GM18909 (cell line): ENCODE measurements around the gene MIPEP.
"Not testable (repeated sequence)": the region's sequence is repeated elsewhere in the genome, so short reads cannot be mapped to it uniquely, and the experiment has no call there.

Source experiments
- ATAC-seq: cut with Tn5 transposase; IDR thresholded peaks from one replicate; pipeline ENCODE4 v1.9.1; 2021; ENCODE audit warnings: mild to moderate bottlenecking; ENCODE audit not compliant: unreplicated experiment, poor library complexity

Gene MIPEP

GRCh38 chr13:23888658-23889614 lies at the start of gene MIPEP:
TSS of gene MIPEP (minus strand) at chr13:23889400. CDS start at chr13:23889320, 80 bp downstream.
- ATAC-seq = peak; percentile 95

- ATAC-seq = no peak
Observed at GRCh38 chr13:23934520-23934919, 45.3 kb upstream of the MIPEP start.

GRCh38 chr13:23928985-23929384 lies 39.8 kb upstream of the MIPEP start:
- ATAC-seq = no peak

- ATAC-seq = no peak
Observed at GRCh38 chr13:23923031-23923430, 33.8 kb upstream of the MIPEP start.

GRCh38 chr13:23922005-23922932 lies 33.1 kb upstream of the MIPEP start:
- no peak for ATAC-seq

GRCh38 chr13:23921451-23921888 lies 32.3 kb upstream of the MIPEP start:
- ATAC-seq = no peak

GRCh38 chr13:23919006-23919405 lies 29.8 kb upstream of the MIPEP start:
- ATAC-seq = no peak

GRCh38 chr13:23918208-23918607 lies 29.0 kb upstream of the MIPEP start:
- no peak for ATAC-seq

- ATAC-seq = no peak
Observed at GRCh38 chr13:23915308-23915707, 26.1 kb upstream of the MIPEP start.

- no peak for ATAC-seq
Observed at GRCh38 chr13:23912469-23912868, 23.3 kb upstream of the MIPEP start.

GRCh38 chr13:23909606-23910005 lies 20.4 kb upstream of the MIPEP start:
- ATAC-seq = no peak

GRCh38 chr13:23905766-23906165 lies 16.6 kb upstream of the MIPEP start:
- no peak for ATAC-seq

- ATAC-seq = no peak
Observed at GRCh38 chr13:23903906-23904280, 14.7 kb upstream of the MIPEP start.

GRCh38 chr13:23902975-23903905 lies 14.0 kb upstream of the MIPEP start:
- no peak for ATAC-seq

- ATAC-seq = no peak
Observed at GRCh38 chr13:23901365-23901764, 12.2 kb upstream of the MIPEP start.

GRCh38 chr13:23899555-23899954 lies 10.4 kb upstream of the MIPEP start:
- ATAC-seq = no peak

GRCh38 chr13:23898101-23898500 lies 8.9 kb upstream of the MIPEP start:
- no peak for ATAC-seq

- not testable (repeated sequence) for ATAC-seq
Observed at GRCh38 chr13:23897452-23897919, 8.3 kb upstream of the MIPEP start, which contains the start of gene C1QTNF9B. TSS of gene C1QTNF9B (minus strand) at chr13:23897502.

- ATAC-seq = not testable (repeated sequence)
Observed at GRCh38 chr13:23894746-23895145, 5.5 kb upstream of the MIPEP start.

GRCh38 chr13:23893791-23894190 lies 4.6 kb upstream of the MIPEP start:
- not testable (repeated sequence) for ATAC-seq
